IPS DF 4.7 (cell line): ENCODE results near the gene PHLDB2.

Experiments
- DNase-seq: peaks from one replicate; pipeline ENCODE4 v3.0.0-alpha.2; 2013; ENCODE audit warnings: low spot score; ENCODE audit errors: extremely low read depth

The PHLDB2 gene

DNA sequence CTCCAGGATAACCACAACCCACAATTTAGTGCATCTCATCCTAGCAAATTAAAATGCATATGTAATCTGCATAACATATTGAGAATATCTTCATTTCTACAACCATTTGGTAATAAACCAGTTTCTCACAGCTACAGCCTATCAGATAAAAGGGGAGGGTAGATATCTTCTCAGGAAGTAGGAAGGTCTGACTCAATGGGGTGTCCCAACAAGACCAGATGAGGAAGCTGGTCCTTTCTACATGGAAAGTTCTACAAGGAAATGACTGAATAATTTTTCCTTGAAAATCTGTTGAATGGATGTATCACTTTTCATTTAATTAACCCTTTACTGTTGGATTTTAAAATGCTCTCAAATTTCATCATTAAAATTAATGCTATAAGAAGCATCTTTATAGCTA is 158.0 kb downstream of the PHLDB2 start:
- DNase-seq = no peak

DNA sequence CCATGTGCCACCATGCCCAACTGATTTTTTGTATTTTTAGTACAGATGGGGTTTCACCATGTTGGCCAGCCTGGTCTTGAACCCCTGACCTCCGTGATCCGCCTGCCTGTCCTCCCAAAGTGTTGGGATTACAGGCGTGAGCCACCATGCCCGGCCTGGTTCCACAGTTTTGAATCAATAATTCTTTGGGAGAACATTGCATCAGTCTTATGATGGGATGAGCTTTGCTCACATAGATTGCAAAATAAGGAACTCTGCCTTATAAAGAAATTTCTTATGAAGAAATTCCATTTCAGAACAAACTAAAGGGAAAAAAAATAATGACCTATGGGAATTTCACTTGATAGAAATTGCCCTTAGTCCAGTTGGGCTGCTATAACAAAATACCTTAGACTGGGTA is 159.6 kb downstream of the PHLDB2 start:
- no peak for DNase-seq

DNA sequence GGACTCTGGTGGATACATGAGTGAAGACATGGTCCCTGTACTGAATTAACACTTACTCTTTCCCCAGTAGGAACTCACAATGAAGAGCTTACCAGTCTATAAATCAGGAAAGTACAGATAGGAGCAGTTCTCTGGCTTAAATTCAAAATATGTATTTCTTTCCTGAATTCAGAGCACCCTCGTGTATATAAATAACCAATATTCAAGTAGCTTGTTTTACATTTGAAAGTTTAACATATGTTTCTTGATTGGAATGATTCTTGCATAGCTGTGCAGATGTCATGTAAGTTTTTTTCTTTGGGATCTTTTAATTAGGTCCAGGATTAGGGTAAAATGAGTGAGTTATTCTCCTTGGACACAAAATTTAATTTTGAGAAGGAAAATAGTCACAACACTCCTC is 160.7 kb downstream of the PHLDB2 start:
- no peak for DNase-seq

DNA sequence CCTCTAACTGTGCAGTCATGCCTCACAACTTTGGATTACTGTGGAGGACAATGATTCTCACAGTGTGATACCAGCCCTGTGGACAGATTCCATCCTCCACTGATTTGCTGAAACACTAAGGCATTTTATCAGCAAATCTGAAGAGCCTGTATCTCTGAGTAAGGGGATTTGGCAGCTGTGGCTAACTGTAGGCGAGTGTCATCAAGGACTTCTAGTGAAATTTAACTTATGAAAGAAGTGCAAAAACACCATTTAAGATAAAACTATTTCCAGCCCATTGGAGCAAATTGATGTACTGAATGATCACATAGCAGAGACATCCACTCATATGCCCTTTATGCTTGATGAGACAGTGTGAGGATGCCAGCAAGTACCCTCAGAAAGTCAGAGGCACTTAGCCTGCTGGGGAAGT is 161.6 kb downstream of the PHLDB2 start:
- DNase-seq = no peak
